Heart left ventricle (tissue), 16 donors: ENCODE results near the gene XXYLT1. TPM values are rescaled to one million over a fixed set of nuclear protein-coding genes. Genes with fewer than 3 reads are reported as not detected.
A peak's percentile ranks its signal among the peaks of the same experiment; 100 is the strongest.

ENCODE experiments used
- ATAC-seq, 4 donors: fragments of 200-7000 bp; cut with Tn5 transposase; one replicate each; pipeline ENCODE4 v1.9.1; 2020 to 2022; ENCODE audit warnings: moderate library complexity in 4 of 4, mild to moderate bottlenecking in 3 of 4, moderate number of reproducible peaks in 1 of 4
- DNase-seq, 5 donors: peaks; one replicate each; pipeline ENCODE4 v3.0.0-alpha.2; 2020
- H3K27ac ChIP-seq, 12 donors: fragments of 200-600 bp; sonication (generic) in 4 of 12; one replicate each; pipeline versions ENCODE4 v1.5.0 to v1.8.0; 2016 to 2022; ENCODE audit warnings: mild to moderate bottlenecking in 2 of 12
- H3K27me3 ChIP-seq, 9 donors: fragments of 200-600 bp; sonication (generic) in 2 of 9; one replicate each; pipeline versions ENCODE4 v1.5.1 to v1.8.0; 2016 to 2022; ENCODE audit warnings: mild to moderate bottlenecking in 3 of 9
- H3K36me3 ChIP-seq, 9 donors: fragments of 200-600 bp; sonication (generic) in 2 of 9; one replicate each; pipeline versions ENCODE4 v1.5.0 to v1.8.0; 2018 to 2022; ENCODE audit warnings: mild to moderate bottlenecking in 2 of 9
- H3K4me1 ChIP-seq, 12 donors: fragments of 200-600 bp; sonication (generic) in 4 of 12; one replicate each; pipeline versions ENCODE4 v1.5.0 to v1.8.0; 2016 to 2022; ENCODE audit warnings: mild to moderate bottlenecking in 3 of 12
- H3K4me3 ChIP-seq, 12 donors: fragments of 200-600 bp; sonication (generic) in 4 of 12; one replicate each; pipeline versions ENCODE4 v1.5.0 to v1.8.0; 2017 to 2022; ENCODE audit warnings: mild to moderate bottlenecking in 9 of 12, moderate library complexity in 4 of 12
- H3K9me3 ChIP-seq, 12 donors: fragments of 200-600 bp; sonication (generic) in 4 of 12; one replicate each; pipeline versions ENCODE4 v1.5.0 to v1.8.0; 2016 to 2022; ENCODE audit warnings: mild to moderate bottlenecking in 1 of 12
- POLR2A ChIP-seq, 2 donors: fragments of 450-650 bp; IDR thresholded peaks; one replicate each; pipeline ENCODE4 v1.6.1; 2017; ENCODE audit warnings: antibody characterized with exemption in 2 of 2, mild to moderate bottlenecking in 2 of 2, moderate library complexity in 2 of 2
- WGBS, 4 donors: extraction: QIAGEN DNeasy Blood & Tissue Kit in 2 of 4; methylation state at CpG; one replicate each; pipeline versions ENCODE4 v1.1.5 to v1.1.7; 2013 to 2018; 5-methylcytosine and 5-hydroxymethylcytosine counted together
- intact Hi-C, 10 donors: fragments of 100-400 bp; cut with DNase I; formaldehyde crosslinking; loops; one replicate each; pipeline versions ENCODE4 v1.11.1 to v1.14.2; 2022
- polyA plus RNA-seq, 2 donors: library from polyadenylated mRNA; stranded (reverse); fragments of 200-250 nt; gene quantifications; one replicate each; pipeline ENCODE4 v1.2.3, GENCODE V29; 2013
- total RNA-seq, 9 donors: library from RNA; depleted of rRNA in 2 of 9; stranded (reverse); fragments of >200 nt in 2 of 9; fragmentation: NEBNext Ultra II Directional in 3 of 9; extraction: Animal tissue kit (Norgen Biotek cat#: 25700) in 3 of 9; gene quantifications; one replicate each; pipeline versions ENCODE4 v1.1.0 to v1.2.4, GENCODE V29; 2016 to 2023
- TF ChIP-seq, protein P1 (sequence below), 12 donors: fragments of 200-600 bp; sonication (generic) in 4 of 12; IDR thresholded peaks; one replicate each; pipeline versions ENCODE4 v1.5.0 to v1.8.0; 2018 to 2022; ENCODE audit warnings: antibody characterized with exemption in 12 of 12, mild to moderate bottlenecking in 5 of 12
- donor health status: ischemic (EF 13 %, LVEDD 7.1; RV severe dilation, severe dysfunction).
- donor health status: healthy with polysubstance abuse.
- donor health status: DM: no; HTN: yes; CAD: no.
- donor health status: DM: no; HTN: no; CAD: no.
- donor health status: ischemic (EF 25% LVEDD 6.9; RV normal size, moderate dysfunction).
- donor health status: ischemic (EF 25% LVEDD 5.7; RV mildly dilated, moderate dysfunction).
- donor health status: healthy.
- donor health status: DM: yes; HTN: yes; CAD: no.
- donor health status: ischemic (EF 35%, LVEDD 5.7; RV mildly dilated, moderate dysfunction).
- donor health status: nonischemic (EF 11% LVEDD 7.7; RV severe dilation, severe dysfunction).
- donor health status: DM: yes; HTN: yes; CAD: no.
- donor health status: PGD.
- donor health status: ischemic (EF 29% LVEDD 5.4; RV normal size, mild dysfunction).
- donor health status: nonischemic (EF 23%, LVEDD 6.1; RV moderate dilation, normal function).

XXYLT1 gene
- total and polyA plus RNA-seq, 11 donors = 1.9 to 8.6 (median 4.8) TPM

DNA sequence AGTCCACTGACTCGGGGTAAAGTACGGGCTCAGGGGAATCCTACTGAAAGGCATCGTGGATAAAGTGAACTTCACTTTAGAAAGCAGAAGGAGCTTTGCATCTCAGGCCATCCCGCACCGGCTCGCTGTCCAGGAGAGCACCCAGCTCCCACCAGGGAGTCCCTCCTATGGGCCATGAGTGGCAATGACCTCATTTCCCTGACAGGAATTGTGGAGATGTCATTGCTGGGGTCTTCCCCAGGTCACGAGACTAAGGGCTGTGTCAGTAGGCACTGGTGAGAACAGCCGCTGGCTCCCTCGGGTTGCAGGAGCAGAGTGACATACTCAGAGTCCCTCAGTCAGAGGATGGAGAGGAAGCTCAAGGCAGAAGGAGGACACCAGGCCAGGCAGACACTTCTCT, 97.3 kb downstream of the XXYLT1 start:
- peaks cover 4 to 52% (median 33%) of the 10 kb centered on the region in 12 donors for H3K4me1 ChIP-seq
- H3K27ac ChIP-seq = peak overlapping the region in 1 of 12 donors; percentile 37
- no peak for DNase-seq
- no peaks in the 10 kb centered on the region for H3K9me3 ChIP-seq
- no peak for ATAC-seq
- intact Hi-C loops = no loop called here
- no peaks in the 10 kb centered on the region for H3K36me3 ChIP-seq
- 64 to 85% (median 68%) methylated on average over 8 to 9 of the region's 9 CpGs for WGBS, 4 donors
- TF ChIP-seq POLR2A (IDR thresholded peaks at IDR 0.05) = no peak
- TF ChIP-seq, protein P1, sequence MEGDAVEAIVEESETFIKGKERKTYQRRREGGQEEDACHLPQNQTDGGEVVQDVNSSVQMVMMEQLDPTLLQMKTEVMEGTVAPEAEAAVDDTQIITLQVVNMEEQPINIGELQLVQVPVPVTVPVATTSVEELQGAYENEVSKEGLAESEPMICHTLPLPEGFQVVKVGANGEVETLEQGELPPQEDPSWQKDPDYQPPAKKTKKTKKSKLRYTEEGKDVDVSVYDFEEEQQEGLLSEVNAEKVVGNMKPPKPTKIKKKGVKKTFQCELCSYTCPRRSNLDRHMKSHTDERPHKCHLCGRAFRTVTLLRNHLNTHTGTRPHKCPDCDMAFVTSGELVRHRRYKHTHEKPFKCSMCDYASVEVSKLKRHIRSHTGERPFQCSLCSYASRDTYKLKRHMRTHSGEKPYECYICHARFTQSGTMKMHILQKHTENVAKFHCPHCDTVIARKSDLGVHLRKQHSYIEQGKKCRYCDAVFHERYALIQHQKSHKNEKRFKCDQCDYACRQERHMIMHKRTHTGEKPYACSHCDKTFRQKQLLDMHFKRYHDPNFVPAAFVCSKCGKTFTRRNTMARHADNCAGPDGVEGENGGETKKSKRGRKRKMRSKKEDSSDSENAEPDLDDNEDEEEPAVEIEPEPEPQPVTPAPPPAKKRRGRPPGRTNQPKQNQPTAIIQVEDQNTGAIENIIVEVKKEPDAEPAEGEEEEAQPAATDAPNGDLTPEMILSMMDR (IDR thresholded peaks at IDR 0.05) = no peak
- no peaks in the 10 kb centered on the region for H3K27me3 ChIP-seq
- no peak overlapping the region for H3K4me3 ChIP-seq

DNA sequence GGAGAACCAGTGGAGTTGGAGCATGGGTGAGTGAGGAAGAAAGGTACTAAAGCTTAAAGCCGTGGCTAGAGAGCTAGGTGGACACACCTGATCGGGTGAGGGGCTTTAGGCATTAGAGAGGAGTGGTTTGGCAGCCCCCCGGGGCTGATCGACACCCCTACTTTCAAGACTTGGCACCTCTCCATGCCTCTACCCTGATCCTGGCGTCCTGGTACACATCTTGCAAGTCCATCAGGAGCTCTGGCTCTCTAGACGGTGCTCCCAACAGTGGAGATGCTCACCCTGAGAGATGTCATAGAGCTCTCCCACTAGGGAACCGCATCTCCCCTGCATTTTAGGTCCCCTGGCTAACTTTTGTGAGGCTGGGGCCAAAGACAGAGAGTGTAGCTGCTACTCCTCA, 98.1 kb downstream of the XXYLT1 start:
- Histone ChIP-seq H3K27me3 (no peaks in the 10 kb centered on the region), H3K4me1 (peaks cover 4 to 44% (median 25%) of the 10 kb centered on the region in 12 donors), H3K4me3 (no peak overlapping the region), H3K36me3 (no peaks in the 10 kb centered on the region), H3K9me3 (no peaks in the 10 kb centered on the region), H3K27ac (no peak overlapping the region)
- 85 to 92% (median 89%) methylated on average over 7 of the region's 7 CpGs for WGBS, 4 donors
- no peak for DNase-seq
- no peak for TF ChIP-seq POLR2A (IDR thresholded peaks at IDR 0.05)
- TF ChIP-seq, protein P1 (IDR thresholded peaks at IDR 0.05) = no peak
- intact Hi-C loops = no loop called here
- ATAC-seq = no peak

DNA sequence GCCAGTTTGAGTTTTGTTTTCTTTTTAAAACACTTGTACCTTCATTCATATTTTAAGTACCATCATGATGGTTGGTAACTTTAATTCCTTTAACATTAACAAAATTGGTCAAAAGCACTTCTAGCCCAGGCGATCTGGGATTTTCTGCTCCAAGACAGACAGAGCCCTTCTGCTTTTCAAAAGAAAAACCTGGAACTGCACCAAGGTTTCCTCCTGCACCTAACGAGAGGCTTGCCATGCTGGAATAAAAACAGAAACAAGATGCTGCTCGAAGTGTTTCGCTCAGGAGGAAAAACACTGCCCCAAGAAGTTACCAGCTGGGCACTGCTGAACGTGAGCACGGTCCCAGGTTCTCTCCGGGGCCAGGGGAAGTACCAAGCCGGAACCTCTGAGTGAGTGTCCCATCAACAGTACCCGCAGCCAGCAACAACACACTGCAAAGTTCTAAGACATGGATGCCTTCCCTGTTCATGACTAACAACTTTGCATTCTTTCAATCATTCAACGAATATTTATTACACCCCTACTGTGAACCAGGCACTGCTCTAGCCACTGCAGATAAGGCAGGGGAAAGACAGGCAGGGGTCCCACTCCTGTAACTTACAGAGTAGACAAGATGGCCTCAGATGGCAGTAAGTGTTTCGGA, 98.8 kb downstream of the XXYLT1 start:
- Histone ChIP-seq H3K4me1 (peaks cover 4 to 43% (median 22%) of the 10 kb centered on the region in 12 donors), H3K27ac (peak overlapping the region in 3 of 12 donors; percentile 34 to 49 (median 38)), H3K4me3 (no peak overlapping the region), H3K36me3 (no peaks in the 10 kb centered on the region), H3K9me3 (no peaks in the 10 kb centered on the region), H3K27me3 (no peaks in the 10 kb centered on the region)
- intact Hi-C loops = no loop called here
- no peak for TF ChIP-seq POLR2A (IDR thresholded peaks at IDR 0.05)
- TF ChIP-seq, protein P1 (IDR thresholded peaks at IDR 0.05) = no peak
- DNase-seq (no peak), ATAC-seq (peak in 1 of 4 donors; percentile 40)
- WGBS, 4 donors = 49 to 58% (median 52%) methylated on average over 11 of the region's 11 CpGs

DNA sequence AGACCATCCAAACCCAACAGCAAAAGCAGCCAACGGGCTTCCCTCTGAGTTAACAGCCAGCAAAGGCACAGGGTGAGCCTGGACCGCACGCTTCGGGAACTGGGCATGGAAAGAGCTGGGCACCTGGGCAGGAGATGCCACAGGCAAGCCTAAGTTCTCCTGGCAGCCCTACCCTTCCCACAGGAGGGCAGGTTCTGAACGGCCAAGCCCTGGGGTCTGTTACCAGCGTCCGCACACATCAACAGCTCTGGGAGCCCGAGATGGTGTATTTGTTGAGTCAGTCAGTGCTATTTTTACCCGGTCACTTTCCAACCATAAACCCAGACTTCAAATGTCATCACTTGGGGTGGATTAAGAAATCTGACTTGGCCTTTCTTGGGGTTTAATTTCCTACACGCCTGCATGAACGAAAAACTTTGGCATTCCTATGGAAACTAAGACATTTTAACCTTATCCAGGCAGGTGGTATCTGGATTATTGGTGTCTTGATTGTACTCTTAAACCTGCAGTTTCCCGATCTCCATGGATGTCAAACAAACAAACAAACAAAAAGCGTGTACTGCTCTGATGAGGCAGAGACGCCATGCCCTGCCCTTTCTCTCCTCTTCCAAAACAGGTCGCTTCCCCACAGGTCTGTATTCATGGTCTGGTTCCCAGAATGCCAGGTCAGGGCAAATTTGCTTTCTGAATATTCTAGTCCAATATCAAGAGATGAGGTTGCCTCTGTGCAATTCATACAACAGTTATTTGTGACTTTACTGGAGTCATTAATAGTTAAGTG, 99.7 kb downstream of the XXYLT1 start:
- 46 to 55% (median 48%) methylated on average over 14 to 15 of the region's 15 CpGs for WGBS, 4 donors
- Histone ChIP-seq H3K9me3 (no peaks in the 10 kb centered on the region), H3K4me3 (no peak overlapping the region), H3K36me3 (no peaks in the 10 kb centered on the region), H3K4me1 (peaks cover 4 to 43% (median 22%) of the 10 kb centered on the region in 12 donors), H3K27me3 (no peaks in the 10 kb centered on the region), H3K27ac (peak overlapping the region in 7 of 12 donors; percentile 2 to 66 (median 34))
- intact Hi-C loops = no loop called here
- DNase-seq (peak in 2 of 5 donors; percentile 58 to 77), ATAC-seq (peak; percentile 66 to 95 (median 87))
- TF ChIP-seq, protein P1 (IDR thresholded peaks at IDR 0.05) = peak in 1 of 12 donors; percentile 7
- no peak for TF ChIP-seq POLR2A (IDR thresholded peaks at IDR 0.05)
